ENCODE data around the gene DNM3.

DNM3 gene

GRCh38 chr1:171995573-171995972 lies 154.3 kb downstream of the DNM3 start:
- no peak for TF ChIP-seq CTCF (IDR thresholded peaks at IDR 0.05)

- no peak for TF ChIP-seq CTCF (IDR thresholded peaks at IDR 0.05)
These were observed 156.6 kb downstream of the DNM3 start for GRCh38 chr1:171997936-171998335.

- no peak for TF ChIP-seq CTCF (IDR thresholded peaks at IDR 0.05)
These were observed 157.4 kb downstream of the DNM3 start for GRCh38 chr1:171998711-171999110.

GRCh38 chr1:171999756-172000155 lies 158.5 kb downstream of the DNM3 start:
- TF ChIP-seq CTCF (IDR thresholded peaks at IDR 0.05), result no peak

GRCh38 chr1:172001288-172001687 lies 160.0 kb downstream of the DNM3 start:
- TF ChIP-seq CTCF (IDR thresholded peaks at IDR 0.05), result no peak

- TF ChIP-seq CTCF (IDR thresholded peaks at IDR 0.05), result peak; percentile 85
These were observed 161.5 kb downstream of the DNM3 start for GRCh38 chr1:172002725-172003345.

- no peak for TF ChIP-seq CTCF (IDR thresholded peaks at IDR 0.05)
These were observed 162.7 kb downstream of the DNM3 start for GRCh38 chr1:172003766-172004530.

Measured in LNCAP (cell line).